NB4 (cell line): ENCODE results near the gene XNDC1N.

Experiments
- DNase-seq: peaks from one replicate; pipeline ENCODE4 v3.0.0; 2010; ENCODE audit warnings: low read depth
- H3K4me3 ChIP-seq: one replicate; pipeline ENCODE4 v1.5.1; 2011; ENCODE audit warnings: mild to moderate bottlenecking, low read depth, low read length, moderate library complexity
- MAX ChIP-seq: IDR thresholded peaks from 2 replicates; pipeline ENCODE4 v1.6.1; 2011; ENCODE audit warnings: low read depth, low read length
- MYC ChIP-seq: IDR thresholded peaks from 2 replicates; pipeline ENCODE4 v1.6.1; 2011; ENCODE audit warnings: low read depth, low read length
- POLR2A ChIP-seq: IDR thresholded peaks from 2 replicates; pipeline ENCODE4 v1.6.1; 2011; ENCODE audit warnings: mild to moderate bottlenecking; ENCODE audit not compliant: insufficient read length; ENCODE audit errors: extremely low read depth
- TF ChIP-seq, protein P1 (sequence below): IDR thresholded peaks from one replicate; pipeline ENCODE4 v1.5.1; 2012; ENCODE audit warnings: low read depth, low read length

Gene XNDC1N

GRCh38 chr11:71927820-71928736 is at the start of gene XNDC1N:
Gene XNDC1N, minus strand, starts transcription at chr11:71928594. Its CDS starts 5,241 bp downstream, at chr11:71923353.
- DNase-seq: peak; percentile 92
- TF ChIP-seq MAX: peak; percentile 62
- TF ChIP-seq POLR2A: peak; percentile 74
- peak; percentile 84 for TF ChIP-seq MYC
- TF ChIP-seq, protein P1, sequence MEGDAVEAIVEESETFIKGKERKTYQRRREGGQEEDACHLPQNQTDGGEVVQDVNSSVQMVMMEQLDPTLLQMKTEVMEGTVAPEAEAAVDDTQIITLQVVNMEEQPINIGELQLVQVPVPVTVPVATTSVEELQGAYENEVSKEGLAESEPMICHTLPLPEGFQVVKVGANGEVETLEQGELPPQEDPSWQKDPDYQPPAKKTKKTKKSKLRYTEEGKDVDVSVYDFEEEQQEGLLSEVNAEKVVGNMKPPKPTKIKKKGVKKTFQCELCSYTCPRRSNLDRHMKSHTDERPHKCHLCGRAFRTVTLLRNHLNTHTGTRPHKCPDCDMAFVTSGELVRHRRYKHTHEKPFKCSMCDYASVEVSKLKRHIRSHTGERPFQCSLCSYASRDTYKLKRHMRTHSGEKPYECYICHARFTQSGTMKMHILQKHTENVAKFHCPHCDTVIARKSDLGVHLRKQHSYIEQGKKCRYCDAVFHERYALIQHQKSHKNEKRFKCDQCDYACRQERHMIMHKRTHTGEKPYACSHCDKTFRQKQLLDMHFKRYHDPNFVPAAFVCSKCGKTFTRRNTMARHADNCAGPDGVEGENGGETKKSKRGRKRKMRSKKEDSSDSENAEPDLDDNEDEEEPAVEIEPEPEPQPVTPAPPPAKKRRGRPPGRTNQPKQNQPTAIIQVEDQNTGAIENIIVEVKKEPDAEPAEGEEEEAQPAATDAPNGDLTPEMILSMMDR: no peak
- peak within 1 kb of the TSS; percentile 97 for H3K4me3 ChIP-seq

GRCh38 chr11:71977743-71978418 is 49.5 kb upstream of the XNDC1N start:
- DNase-seq: peak; percentile 78
- TF ChIP-seq, protein P1: peak; percentile 73
- TF ChIP-seq MYC: peak; percentile 63
- TF ChIP-seq POLR2A: no peak
- peak; percentile 65 for TF ChIP-seq MAX
- no peak overlapping the region for H3K4me3 ChIP-seq

DNA sequence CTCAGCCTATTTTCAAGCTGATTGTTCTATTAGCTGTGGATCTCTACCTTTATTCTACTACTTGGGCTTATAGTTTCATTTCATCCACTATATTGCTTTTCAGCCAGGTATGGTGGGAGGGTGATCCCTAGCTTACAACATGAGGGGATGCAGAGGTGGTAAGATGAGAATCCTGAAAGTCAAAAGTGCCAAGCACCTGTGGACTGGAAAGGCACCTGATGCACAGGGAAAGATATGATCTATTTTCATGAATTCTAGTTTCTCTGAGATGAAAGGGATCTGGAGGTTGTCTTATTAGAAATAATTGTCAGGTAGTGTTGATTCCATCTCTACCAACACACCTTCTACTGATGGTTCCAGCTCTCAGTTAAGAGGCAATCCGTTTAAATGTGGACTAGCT is 48.7 kb upstream of the XNDC1N start:
- TF ChIP-seq MAX (no peak), MYC (no peak), POLR2A (no peak)
- TF ChIP-seq, protein P1: no peak
- no peak overlapping the region for H3K4me3 ChIP-seq
- no peak for DNase-seq

DNA sequence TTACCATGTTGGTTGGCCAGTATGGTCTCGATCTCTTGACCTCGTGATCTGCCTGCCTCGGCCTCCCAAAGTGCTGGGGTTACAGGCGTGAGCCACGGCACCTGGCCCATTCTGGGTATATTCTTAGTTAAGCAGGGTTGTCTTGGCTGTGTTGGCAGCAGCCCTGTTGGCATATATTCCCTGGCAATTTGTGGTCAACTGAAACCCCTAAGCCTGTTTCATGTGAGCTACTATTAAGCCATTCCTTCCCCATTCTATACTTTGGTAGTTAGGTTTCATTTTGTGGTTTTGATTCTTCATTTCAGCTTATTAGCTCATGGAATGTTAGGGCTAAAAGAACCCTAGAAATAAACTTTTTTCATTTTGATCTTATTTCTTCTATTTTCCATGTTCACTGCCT is 48.2 kb upstream of the XNDC1N start:
- no peak for DNase-seq
- TF ChIP-seq, protein P1: no peak
- TF ChIP-seq MAX: no peak
- no peak for TF ChIP-seq POLR2A
- no peak overlapping the region for H3K4me3 ChIP-seq

DNA sequence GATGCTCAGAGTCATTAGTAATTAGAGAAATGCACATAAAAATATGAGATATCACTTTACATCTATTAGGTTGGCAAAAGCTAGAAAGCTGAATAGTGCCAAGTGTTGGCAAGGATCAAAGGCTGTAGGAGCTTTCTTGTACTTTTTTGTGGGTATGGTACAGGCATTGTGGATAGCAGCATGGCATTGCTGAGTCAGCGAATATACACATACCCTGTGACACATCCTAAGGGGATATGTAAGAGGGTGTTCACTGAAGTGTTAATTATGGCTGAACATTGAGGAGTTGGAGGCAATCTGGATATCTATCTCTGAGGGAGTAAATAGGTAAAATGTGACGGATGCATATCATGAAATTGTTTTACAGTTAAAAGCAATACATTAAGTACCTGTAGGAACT is 43.3 kb upstream of the XNDC1N start:
- no peak for DNase-seq
- no peak for TF ChIP-seq POLR2A
- TF ChIP-seq, protein P1: no peak
- TF ChIP-seq MAX: no peak
- TF ChIP-seq MYC: no peak
- no peak overlapping the region for H3K4me3 ChIP-seq
